Neural cell (in vitro differentiated cells): ENCODE measurements around the gene NLGN4Y. TPM values are rescaled to one million over a fixed set of nuclear protein-coding genes. Genes with fewer than 3 reads are reported as not detected.

Experiments
- H2AFZ ChIP-seq: fragments of 200-600, 300-800 bp; sonication (generic), shearing (Covaris generic); 2 replicates; pipeline ENCODE4 v1.6.0; 2014; ENCODE audit warnings: low read depth, mild to moderate bottlenecking, antibody characterized with exemption, low read length, moderate library complexity
- H3F3A ChIP-seq: fragments of 200-600 bp; shearing (Covaris generic); 2 replicates; pipeline ENCODE4 v1.6.1; 2016; ENCODE audit warnings: mild to moderate bottlenecking, moderate library complexity, mixed read lengths, antibody characterized with exemption, low read length; ENCODE audit not compliant: insufficient read depth, poor library complexity, severe bottlenecking
- H3K27ac ChIP-seq: fragments of 200-600, 300-800 bp; sonication (generic), shearing (Covaris generic); 2 replicates; pipeline ENCODE4 v1.5.1; 2014; ENCODE audit warnings: mild to moderate bottlenecking, low read length, moderate library complexity
- H3K27me3 ChIP-seq: fragments of 300-800, 200-600 bp; sonication (generic), shearing (Covaris generic); 2 replicates; pipeline ENCODE4 v1.6.0; 2014; ENCODE audit warnings: mild to moderate bottlenecking, low read depth, low read length, moderate library complexity; ENCODE audit not compliant: insufficient read depth
- H3K36me3 ChIP-seq: fragments of 300-800, 200-600 bp; sonication (generic), shearing (Covaris generic); 2 replicates; pipeline ENCODE4 v1.5.1; 2014; ENCODE audit warnings: mild to moderate bottlenecking, antibody characterized with exemption, low read length, moderate library complexity; ENCODE audit not compliant: insufficient read depth
- H3K4me2 ChIP-seq: fragments of 300-800, 200-600 bp; sonication (generic), shearing (Covaris generic); 2 replicates; pipeline ENCODE4 v1.6.0; 2014; ENCODE audit warnings: mild to moderate bottlenecking, low read length
- H3K4me3 ChIP-seq: fragments of 300-800, 200-600 bp; sonication (generic), shearing (Covaris generic); 2 replicates; pipeline ENCODE4 v1.5.1; 2014; ENCODE audit warnings: mild to moderate bottlenecking, low read length, moderate library complexity
- H3K79me2 ChIP-seq: fragments of 200-600 bp; shearing (Covaris generic); replicated peaks from 2 replicates; pipeline ENCODE4 v1.6.0; 2014; ENCODE audit warnings: mild to moderate bottlenecking, low read length, moderate library complexity; ENCODE audit not compliant: insufficient read depth
- H3K9ac ChIP-seq: fragments of 300-800, 200-600 bp; sonication (generic), shearing (Covaris generic); 2 replicates; pipeline ENCODE4 v1.6.1; 2016; ENCODE audit warnings: mild to moderate bottlenecking, low read length, mixed read lengths
- H3K9me2 ChIP-seq: fragments of 200-600 bp; shearing (Covaris generic); 2 replicates; pipeline ENCODE4 v1.6.1; 2016; ENCODE audit warnings: mild to moderate bottlenecking, low read length, mixed read lengths; ENCODE audit not compliant: insufficient read depth
- H3K9me3 ChIP-seq: fragments of 200-600, 300-800 bp; sonication (generic), shearing (Covaris generic); 2 replicates; pipeline ENCODE4 v1.6.1; 2016; ENCODE audit warnings: mild to moderate bottlenecking, mixed run types, low read length, moderate library complexity, mixed read lengths
- H4K20me1 ChIP-seq: fragments of 200-600 bp; shearing (Covaris generic); 2 replicates; pipeline ENCODE4 v1.6.1; 2016; ENCODE audit warnings: mild to moderate bottlenecking, mixed run types; ENCODE audit not compliant: insufficient read depth
- EP300 ChIP-seq: fragments of 450-650 bp; conservative IDR thresholded peaks from 2 replicates; pipeline ENCODE4 v1.6.1; 2014; ENCODE audit warnings: antibody characterized with exemption, mild to moderate bottlenecking, moderate library complexity; ENCODE audit not compliant: poor library complexity, severe bottlenecking
- EZH2 ChIP-seq: fragments of 200-600, 300-800 bp; shearing (Covaris generic), sonication (generic); IDR thresholded peaks from 2 replicates; pipeline ENCODE4 v1.6.1; 2014; ENCODE audit warnings: antibody characterized with exemption, low read length, borderline replicate concordance, mild to moderate bottlenecking; ENCODE audit not compliant: insufficient read depth, poor library complexity, severe bottlenecking
- MXI1 ChIP-seq: fragments of 450-650 bp; conservative IDR thresholded peaks from 2 replicates; pipeline ENCODE4 v1.6.1; 2014; ENCODE audit warnings: antibody characterized with exemption, mild to moderate bottlenecking; ENCODE audit not compliant: poor library complexity, severe bottlenecking
- RAD21 ChIP-seq: fragments of 450-650 bp; conservative IDR thresholded peaks from 2 replicates; pipeline ENCODE4 v1.6.1; 2014; ENCODE audit warnings: antibody characterized with exemption, mild to moderate bottlenecking, moderate library complexity
- SMC3 ChIP-seq: fragments of 450-650 bp; conservative IDR thresholded peaks from 2 replicates; pipeline ENCODE4 v1.6.1; 2014; ENCODE audit warnings: antibody characterized with exemption, mild to moderate bottlenecking, moderate library complexity; ENCODE audit not compliant: poor library complexity
- TAF1 ChIP-seq: IDR thresholded peaks from 2 replicates; pipeline ENCODE4 v1.6.1; 2012; ENCODE audit warnings: low read depth
- polyA plus RNA-seq: library from polyadenylated mRNA; depleted of rRNA; stranded (reverse); fragments of >200 nt; gene quantifications from 2 replicates; pipeline ENCODE4 v1.2.3, GENCODE V29; 2014
- TF ChIP-seq, protein P1 (sequence below): fragments of 450-650 bp; IDR thresholded peaks from 2 replicates; pipeline ENCODE4 v1.5.1; 2014; ENCODE audit warnings: antibody characterized with exemption, mild to moderate bottlenecking, moderate library complexity; ENCODE audit not compliant: poor library complexity, severe bottlenecking
- TF ChIP-seq, protein P2 (sequence below): IDR thresholded peaks from 2 replicates; pipeline ENCODE4 v1.6.1; 2012; ENCODE audit warnings: borderline replicate concordance

Gene NLGN4Y
- polyA plus RNA-seq, 1 donor from 2014 or later: 15.2 TPM

DNA sequence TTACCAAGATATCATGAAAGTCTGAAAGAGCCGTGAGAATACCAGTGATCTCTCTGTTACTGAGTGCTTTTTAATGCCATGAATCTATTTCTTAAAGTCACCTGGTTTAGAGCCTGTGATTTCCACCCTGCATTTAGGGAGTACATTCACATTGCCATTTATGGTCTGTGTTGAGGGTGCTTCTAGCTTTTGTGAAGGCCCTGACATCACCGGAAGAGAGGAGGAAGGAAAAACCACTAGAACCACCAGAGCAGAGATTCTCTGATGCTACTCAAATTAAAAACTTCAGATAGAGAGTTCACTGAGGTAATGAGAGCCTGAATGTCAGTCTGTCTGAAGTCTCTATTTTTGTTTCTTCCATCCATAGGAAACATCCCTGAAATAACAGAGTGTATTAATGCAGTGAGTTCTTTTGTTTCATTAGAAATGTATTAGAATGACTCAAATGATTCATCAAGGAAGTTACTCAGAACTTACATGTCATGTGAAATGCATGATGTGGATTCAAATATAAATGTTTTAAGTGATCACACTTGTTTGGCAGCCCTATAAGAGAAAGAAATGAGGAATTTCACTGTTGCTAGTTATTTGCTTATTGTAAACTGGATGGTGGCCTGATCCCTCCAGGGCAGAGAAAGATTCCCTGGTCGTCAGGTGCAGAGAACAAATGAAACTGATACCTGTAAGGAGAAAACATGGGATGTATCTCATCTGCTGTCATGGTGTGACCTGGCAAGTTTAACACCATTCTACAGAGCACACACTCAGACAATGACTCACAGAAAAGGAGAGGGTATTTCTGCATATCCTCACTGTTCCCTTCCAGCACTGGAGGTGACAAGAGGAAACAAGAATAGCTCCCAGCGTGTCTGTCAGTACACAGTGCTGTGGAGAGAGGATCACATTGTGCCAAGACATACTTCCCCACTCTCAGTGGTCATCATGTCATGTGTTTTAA, 310.1 kb downstream of the NLGN4Y start:
- Histone ChIP-seq H2AFZ (no peak overlapping the region), H3K4me3 (no peak overlapping the region), H3F3A (no peaks in the 10 kb centered on the region), H4K20me1 (no peaks in the 10 kb centered on the region), H3K27me3 (no peaks in the 10 kb centered on the region), H3K9ac (no peak overlapping the region), H3K36me3 (no peaks in the 10 kb centered on the region), H3K9me3 (no peaks in the 10 kb centered on the region), H3K27ac (no peak overlapping the region), H3K9me2 (no peaks in the 10 kb centered on the region), H3K4me2 (no peak overlapping the region), H3K79me2 (no peaks in the 10 kb centered on the region)
- TF ChIP-seq, protein P1, sequence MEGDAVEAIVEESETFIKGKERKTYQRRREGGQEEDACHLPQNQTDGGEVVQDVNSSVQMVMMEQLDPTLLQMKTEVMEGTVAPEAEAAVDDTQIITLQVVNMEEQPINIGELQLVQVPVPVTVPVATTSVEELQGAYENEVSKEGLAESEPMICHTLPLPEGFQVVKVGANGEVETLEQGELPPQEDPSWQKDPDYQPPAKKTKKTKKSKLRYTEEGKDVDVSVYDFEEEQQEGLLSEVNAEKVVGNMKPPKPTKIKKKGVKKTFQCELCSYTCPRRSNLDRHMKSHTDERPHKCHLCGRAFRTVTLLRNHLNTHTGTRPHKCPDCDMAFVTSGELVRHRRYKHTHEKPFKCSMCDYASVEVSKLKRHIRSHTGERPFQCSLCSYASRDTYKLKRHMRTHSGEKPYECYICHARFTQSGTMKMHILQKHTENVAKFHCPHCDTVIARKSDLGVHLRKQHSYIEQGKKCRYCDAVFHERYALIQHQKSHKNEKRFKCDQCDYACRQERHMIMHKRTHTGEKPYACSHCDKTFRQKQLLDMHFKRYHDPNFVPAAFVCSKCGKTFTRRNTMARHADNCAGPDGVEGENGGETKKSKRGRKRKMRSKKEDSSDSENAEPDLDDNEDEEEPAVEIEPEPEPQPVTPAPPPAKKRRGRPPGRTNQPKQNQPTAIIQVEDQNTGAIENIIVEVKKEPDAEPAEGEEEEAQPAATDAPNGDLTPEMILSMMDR: no peak
- TF ChIP-seq EP300 (no peak), TAF1 (no peak)
- TF ChIP-seq, protein P2, sequence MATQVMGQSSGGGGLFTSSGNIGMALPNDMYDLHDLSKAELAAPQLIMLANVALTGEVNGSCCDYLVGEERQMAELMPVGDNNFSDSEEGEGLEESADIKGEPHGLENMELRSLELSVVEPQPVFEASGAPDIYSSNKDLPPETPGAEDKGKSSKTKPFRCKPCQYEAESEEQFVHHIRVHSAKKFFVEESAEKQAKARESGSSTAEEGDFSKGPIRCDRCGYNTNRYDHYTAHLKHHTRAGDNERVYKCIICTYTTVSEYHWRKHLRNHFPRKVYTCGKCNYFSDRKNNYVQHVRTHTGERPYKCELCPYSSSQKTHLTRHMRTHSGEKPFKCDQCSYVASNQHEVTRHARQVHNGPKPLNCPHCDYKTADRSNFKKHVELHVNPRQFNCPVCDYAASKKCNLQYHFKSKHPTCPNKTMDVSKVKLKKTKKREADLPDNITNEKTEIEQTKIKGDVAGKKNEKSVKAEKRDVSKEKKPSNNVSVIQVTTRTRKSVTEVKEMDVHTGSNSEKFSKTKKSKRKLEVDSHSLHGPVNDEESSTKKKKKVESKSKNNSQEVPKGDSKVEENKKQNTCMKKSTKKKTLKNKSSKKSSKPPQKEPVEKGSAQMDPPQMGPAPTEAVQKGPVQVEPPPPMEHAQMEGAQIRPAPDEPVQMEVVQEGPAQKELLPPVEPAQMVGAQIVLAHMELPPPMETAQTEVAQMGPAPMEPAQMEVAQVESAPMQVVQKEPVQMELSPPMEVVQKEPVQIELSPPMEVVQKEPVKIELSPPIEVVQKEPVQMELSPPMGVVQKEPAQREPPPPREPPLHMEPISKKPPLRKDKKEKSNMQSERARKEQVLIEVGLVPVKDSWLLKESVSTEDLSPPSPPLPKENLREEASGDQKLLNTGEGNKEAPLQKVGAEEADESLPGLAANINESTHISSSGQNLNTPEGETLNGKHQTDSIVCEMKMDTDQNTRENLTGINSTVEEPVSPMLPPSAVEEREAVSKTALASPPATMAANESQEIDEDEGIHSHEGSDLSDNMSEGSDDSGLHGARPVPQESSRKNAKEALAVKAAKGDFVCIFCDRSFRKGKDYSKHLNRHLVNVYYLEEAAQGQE: no peak

DNA sequence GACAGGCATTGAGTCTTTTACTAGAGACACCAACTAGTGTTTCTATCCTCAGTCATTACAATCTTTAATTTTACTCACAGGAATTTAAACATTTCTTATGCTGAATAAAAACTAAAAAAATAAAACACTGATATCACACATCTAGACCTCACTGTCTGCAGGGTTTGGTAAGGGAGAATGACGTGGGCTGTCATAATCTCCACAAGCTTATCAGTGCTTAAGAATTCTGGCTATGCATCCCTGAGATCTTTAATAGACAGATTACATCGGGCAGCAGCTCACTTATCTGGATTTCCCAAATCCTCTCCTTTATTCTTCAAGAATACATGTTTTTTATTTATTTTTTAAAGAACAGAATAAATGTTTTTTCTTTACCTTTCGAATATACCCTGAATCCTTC, 313.1 kb downstream of the NLGN4Y start:
- Histone ChIP-seq H3K4me3 (no peak overlapping the region), H4K20me1 (no peaks in the 10 kb centered on the region), H3K27me3 (no peaks in the 10 kb centered on the region), H3K4me2 (no peak overlapping the region), H3K27ac (no peak overlapping the region), H3F3A (no peaks in the 10 kb centered on the region), H3K9me3 (no peaks in the 10 kb centered on the region), H3K36me3 (no peaks in the 10 kb centered on the region), H2AFZ (no peak overlapping the region), H3K9me2 (no peaks in the 10 kb centered on the region), H3K79me2 (no peaks in the 10 kb centered on the region), H3K9ac (no peak overlapping the region)
- TF ChIP-seq RAD21: no peak
- TF ChIP-seq, protein P2: no peak
- TF ChIP-seq SMC3: no peak
- TF ChIP-seq, protein P1: no peak
- TF ChIP-seq TAF1: no peak
- TF ChIP-seq EZH2: no peak
- TF ChIP-seq MXI1: no peak
